IMR-90 (cell line): ENCODE results near the gene CDK11A. TPM values are rescaled to one million over a fixed set of nuclear protein-coding genes. Genes with fewer than 3 reads are reported as not detected.
"Not testable (repeated sequence)": the region's sequence is repeated elsewhere in the genome, so short reads cannot be mapped to it uniquely, and the experiment has no call there.

Experiments
- ATAC-seq: fragments of 200-7000 bp; cut with Tn5 transposase; 2 replicates; pipeline ENCODE4 v1.9.1; 2020; ENCODE audit warnings: low read depth, mild to moderate bottlenecking, moderate library complexity
- BruUV-seq: library from RNA; stranded (reverse); fragments of 400-500 nt; replicated peaks from 2 replicates; lab custom pipeline; 2021; lab: Mats Ljungman, UMichigan
- CTCF ChIA-PET: fragments of 300-600 bp; formaldehyde crosslinking; extraction: SDS; loops from one replicate; lab custom pipeline; 2021; ENCODE audit warnings: antibody characterized with exemption; lab: Yijun Ruan, JAX
- POLR2A ChIA-PET: fragments of 300-600 bp; sonication (Branson Sonifier 250); formaldehyde crosslinking; loops from one replicate; lab custom pipeline; 2022; ENCODE audit warnings: antibody characterized with exemption; ENCODE audit not compliant: unreplicated experiment; lab: Charles Lee
- DNase-seq: peaks from one replicate; pipeline ENCODE4 v3.0.0; 2013
- H2AFZ ChIP-seq: replicated peaks from 2 replicates; pipeline ENCODE3; 2013; ENCODE audit warnings: low read length, mild to moderate bottlenecking; ENCODE audit not compliant: poor library complexity
- H2AK5ac ChIP-seq: 2 replicates; pipeline ENCODE4 v1.6.1; 2013; ENCODE audit warnings: low read depth, low read length, inconsistent platforms
- H2AK9ac ChIP-seq: replicated peaks from 2 replicates; pipeline ENCODE3; 2013; ENCODE audit warnings: mild to moderate bottlenecking, low read depth, low read length, moderate library complexity; ENCODE audit not compliant: poor library complexity
- H2BK120ac ChIP-seq: 2 replicates; pipeline ENCODE4 v1.6.1; 2013; ENCODE audit warnings: low read depth, low read length, inconsistent platforms
- H2BK15ac ChIP-seq: 3 replicates; pipeline ENCODE4 v1.6.1; 2013; ENCODE audit warnings: low read depth, low read length, inconsistent platforms
- H2BK20ac ChIP-seq: 2 replicates; pipeline ENCODE4 v1.6.1; 2013; ENCODE audit warnings: low read depth, mild to moderate bottlenecking, inconsistent platforms, low read length, moderate library complexity
- H2BK5ac ChIP-seq: 2 replicates; pipeline ENCODE4 v1.6.1; 2013; ENCODE audit warnings: mild to moderate bottlenecking, low read depth, low read length, inconsistent platforms; ENCODE audit not compliant: poor library complexity, severe bottlenecking
- H3K14ac ChIP-seq: replicated peaks from 2 replicates; pipeline ENCODE4 v1.6.1; 2013; ENCODE audit warnings: low read depth, low read length, inconsistent platforms
- H3K18ac ChIP-seq: 2 replicates; pipeline ENCODE4 v1.6.1; 2013; ENCODE audit warnings: low read depth, low read length, control low read depth
- H3K23ac ChIP-seq: 2 replicates; pipeline ENCODE4 v1.6.1; 2013; ENCODE audit warnings: low read depth, low read length, inconsistent platforms
- H3K27ac ChIP-seq: 2 replicates; pipeline ENCODE4 v1.5.1; 2013; ENCODE audit warnings: mild to moderate bottlenecking, control low read depth, low read length; ENCODE audit not compliant: insufficient read depth
- H3K27me3 ChIP-seq: 2 replicates; pipeline ENCODE4 v1.6.1; 2013; ENCODE audit warnings: low read length; ENCODE audit not compliant: control insufficient read depth, insufficient read depth
- H3K36me3 ChIP-seq: 2 replicates; pipeline ENCODE4 v1.6.1; 2013; ENCODE audit warnings: low read length, mixed read lengths; ENCODE audit not compliant: control insufficient read depth, insufficient read depth
- H3K4ac ChIP-seq: 2 replicates; pipeline ENCODE4 v1.6.1; 2013; ENCODE audit warnings: low read depth, low read length, inconsistent platforms
- H3K4me1 ChIP-seq: 2 replicates; pipeline ENCODE4 v1.6.1; 2013; ENCODE audit warnings: low read length, mixed read lengths; ENCODE audit not compliant: control insufficient read depth, insufficient read depth
- H3K4me2 ChIP-seq: 2 replicates; pipeline ENCODE4 v1.6.1; 2013; ENCODE audit warnings: low read depth, mild to moderate bottlenecking, control low read depth, low read length, moderate library complexity
- H3K4me3 ChIP-seq: 2 replicates; pipeline ENCODE4 v1.5.1; 2013; ENCODE audit warnings: low read depth, mild to moderate bottlenecking, control low read depth, low read length, moderate library complexity; ENCODE audit not compliant: insufficient read depth
- H3K56ac ChIP-seq: 2 replicates; pipeline ENCODE4 v1.6.1; 2013; ENCODE audit warnings: low read length, inconsistent platforms; ENCODE audit not compliant: insufficient read depth; ENCODE audit errors: extremely low read depth
- H3K79me1 ChIP-seq, 2 experiments: 2 replicates each; pipeline ENCODE4 v1.6.1; 2013; ENCODE audit warnings: low read length in 2 of 2, inconsistent platforms in 1 of 2, low read depth in 1 of 2
- H3K9ac ChIP-seq: 2 replicates; pipeline ENCODE4 v1.6.1; 2013; ENCODE audit warnings: low read depth, low read length, control low read depth
- H3K9me1 ChIP-seq: 2 replicates; pipeline ENCODE4 v1.6.1; 2013; ENCODE audit warnings: low read length, inconsistent platforms; ENCODE audit not compliant: insufficient read depth
- H3K9me3 ChIP-seq: 2 replicates; pipeline ENCODE4 v1.6.1; 2013; ENCODE audit warnings: low read length; ENCODE audit not compliant: control insufficient read depth, insufficient read depth
- H4K20me1 ChIP-seq: 2 replicates; pipeline ENCODE4 v1.6.1; 2013; ENCODE audit warnings: low read length, inconsistent platforms; ENCODE audit not compliant: insufficient read depth
- H4K5ac ChIP-seq: 2 replicates; pipeline ENCODE4 v1.6.1; 2013; ENCODE audit warnings: mild to moderate bottlenecking, low read depth, low read length, control low read depth
- H4K8ac ChIP-seq, 2 experiments: 2 replicates each; pipeline ENCODE4 v1.6.1; 2013; ENCODE audit warnings: low read depth in 2 of 2, low read length in 2 of 2, control low read depth in 1 of 2, inconsistent platforms in 1 of 2
- H4K91ac ChIP-seq: 2 replicates; pipeline ENCODE4 v1.6.1; 2013; ENCODE audit warnings: low read depth, low read length, inconsistent platforms; ENCODE audit not compliant: insufficient read depth
- WGBS, 2 experiments: methylation state at CpG; one replicate each; pipeline versions ENCODE4 v1.1.5 to v1.1.7; 2013; ENCODE audit warnings: missing lambda C conversion rate in 2 of 2; ENCODE audit not compliant: insufficient read length in 1 of 2; ENCODE audit errors: extremely low coverage in 2 of 2; 5-methylcytosine and 5-hydroxymethylcytosine counted together
- dilution Hi-C: fragments of 300-500 bp; cut with HindIII; formaldehyde crosslinking; loops from one replicate; pipeline ENCODE4 v1.14.3; 2018; ENCODE audit warnings: low sequenced_read_pairs; ENCODE audit not compliant: unreplicated experiment
- in situ Hi-C: fragments of 300-500 bp; cut with MboI; formaldehyde crosslinking; loops from 3 replicates; pipeline ENCODE4 v1.14.3; 2019; ENCODE audit warnings: low sequenced_read_pairs, inconsistent platforms, mixed read lengths
- intact Hi-C: fragments of 100-400 bp; cut with micrococcal nuclease; formaldehyde crosslinking; loops from 2 replicates; pipeline ENCODE4 v1.10.0; 2022
- polyA plus RNA-seq, 3 experiments: library from polyadenylated mRNA; depleted of rRNA; stranded (reverse); fragments of >200 nt; gene quantifications; 2 replicates each; pipeline ENCODE4 v1.2.3, GENCODE V29; 2012; ENCODE audit warnings: low replicate concordance in 1 of 3
- total RNA-seq: library from RNA; depleted of rRNA; stranded (reverse); fragments of >200 nt; gene quantifications from 2 replicates; pipeline ENCODE4 v1.2.3, GENCODE V29; 2012

Gene CDK11A
- total and polyA plus RNA-seq, 2 of the 4 experiments (the other 2 are of a cell fraction) = 1.8 to 20.0 TPM

DNA sequence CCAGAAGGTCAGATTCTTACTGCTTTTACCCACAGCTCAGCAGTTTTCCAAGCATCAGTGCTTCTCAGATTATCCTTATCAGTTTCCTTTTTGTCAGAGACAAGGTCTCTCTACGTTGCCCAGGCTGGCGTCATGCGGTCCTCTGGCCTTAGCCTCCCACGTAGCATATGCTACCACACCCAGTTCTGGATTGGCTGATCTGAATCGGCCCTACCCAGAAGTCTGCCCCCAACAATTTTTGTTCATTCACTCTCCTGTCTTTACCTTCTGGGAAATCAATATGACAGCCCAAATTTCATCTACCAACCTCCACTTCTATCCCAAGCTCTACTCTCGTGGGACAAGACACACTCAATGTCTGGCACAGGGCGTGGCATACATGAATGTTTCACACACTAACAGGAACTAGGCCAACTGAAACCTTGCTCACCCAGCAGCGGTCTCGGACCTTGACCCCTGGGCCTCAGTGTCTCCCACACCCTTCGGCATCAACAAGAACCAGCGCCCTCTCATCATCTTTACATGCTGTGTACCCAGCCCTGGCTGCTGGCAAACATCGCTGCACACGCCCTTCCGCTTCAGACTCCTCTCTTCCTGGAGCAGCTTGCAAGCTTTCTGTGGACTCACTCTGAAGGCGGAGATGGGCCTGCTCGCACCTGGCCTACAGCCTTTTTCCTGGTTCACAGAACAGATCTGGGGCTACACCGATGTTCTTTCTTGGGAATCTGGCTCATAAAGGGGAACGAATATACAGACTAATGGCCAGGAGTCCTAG is 8.9 kb downstream of the CDK11A start:
- H4K91ac ChIP-seq, H3K36me3 ChIP-seq, H3K4me3 ChIP-seq, H3K27me3 ChIP-seq, H2BK5ac ChIP-seq, H2BK120ac ChIP-seq, H3K4me2 ChIP-seq, H3K23ac ChIP-seq, H3K14ac ChIP-seq, H3K9me3 ChIP-seq, H3K4me1 ChIP-seq, POLR2A ChIA-PET, H3K56ac ChIP-seq, CTCF ChIA-PET, H3K9ac ChIP-seq, H2BK15ac ChIP-seq, H4K8ac ChIP-seq, in situ Hi-C loops, DNase-seq, H3K79me1 ChIP-seq, H3K4ac ChIP-seq, dilution Hi-C loops, H2BK20ac ChIP-seq, H2AK5ac ChIP-seq, H4K5ac ChIP-seq, H2AK9ac ChIP-seq, intact Hi-C loops, ATAC-seq, H3K9me1 ChIP-seq, BruUV-seq, H4K20me1 ChIP-seq, H3K18ac ChIP-seq, H2AFZ ChIP-seq, H3K27ac ChIP-seq: not testable (repeated sequence)
- WGBS, 2 experiments = no CpG with 5 or more reads among the region's 18 CpGs

DNA sequence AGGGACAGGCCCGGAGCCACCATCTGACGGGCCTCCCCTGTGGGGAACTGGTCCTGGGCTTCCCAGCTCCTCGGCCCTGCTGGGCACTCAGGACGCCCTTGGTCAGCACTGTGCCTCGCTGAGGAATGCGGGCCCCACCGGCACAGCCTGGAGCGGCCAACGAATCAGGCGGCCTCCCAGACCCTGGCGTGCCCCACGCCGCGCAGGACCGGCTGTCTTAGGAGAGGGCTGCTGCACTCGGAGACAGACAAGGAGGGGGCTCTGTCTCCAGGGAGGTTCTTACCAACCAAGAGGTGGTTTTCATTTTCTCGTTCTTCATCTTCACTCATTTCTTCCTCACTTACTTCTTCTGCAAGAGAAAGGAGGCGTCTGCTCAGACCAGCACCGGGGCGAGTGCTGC is 16.3 kb downstream of the CDK11A start:
- H3K4me1 ChIP-seq, H3K23ac ChIP-seq, ATAC-seq, H3K9ac ChIP-seq, H2AFZ ChIP-seq, H3K9me1 ChIP-seq, H3K27me3 ChIP-seq, H4K20me1 ChIP-seq, H3K4ac ChIP-seq, H3K56ac ChIP-seq, H2BK5ac ChIP-seq, H3K4me3 ChIP-seq, H2BK120ac ChIP-seq, H3K27ac ChIP-seq, BruUV-seq, H2AK5ac ChIP-seq, H2BK15ac ChIP-seq, CTCF ChIA-PET, H4K91ac ChIP-seq, POLR2A ChIA-PET, H3K79me1 ChIP-seq, H4K8ac ChIP-seq, H3K4me2 ChIP-seq, H3K18ac ChIP-seq, H3K9me3 ChIP-seq, H2AK9ac ChIP-seq, H3K36me3 ChIP-seq, H4K5ac ChIP-seq, intact Hi-C loops, in situ Hi-C loops, H2BK20ac ChIP-seq, DNase-seq, H3K14ac ChIP-seq, dilution Hi-C loops: not testable (repeated sequence)
- WGBS, 2 experiments = no CpG with 5 or more reads among the region's 20 CpGs
